ENCODE results near the gene WNT7A.

DNA sequence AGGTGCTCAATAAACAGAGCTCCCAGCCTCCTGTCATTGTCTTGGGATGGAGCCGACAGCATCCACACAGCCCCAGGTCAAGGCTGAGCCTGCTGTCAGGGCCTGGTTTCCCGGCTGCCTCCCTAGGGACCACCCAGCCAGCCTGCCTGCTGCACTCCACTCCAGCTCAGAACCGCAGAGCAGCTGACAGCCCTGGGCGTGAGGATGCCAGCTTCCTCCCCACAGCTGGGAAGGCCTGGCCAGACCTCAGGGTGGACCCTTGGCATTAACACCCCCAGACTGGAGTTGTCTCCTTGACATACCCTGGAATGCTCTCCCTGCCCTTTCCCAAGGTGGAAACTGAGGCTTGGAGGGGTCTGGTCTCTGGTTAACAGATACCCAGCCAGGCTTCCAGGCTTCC lies 112.0 kb downstream of the WNT7A start:
- TF ChIP-seq, protein P1, sequence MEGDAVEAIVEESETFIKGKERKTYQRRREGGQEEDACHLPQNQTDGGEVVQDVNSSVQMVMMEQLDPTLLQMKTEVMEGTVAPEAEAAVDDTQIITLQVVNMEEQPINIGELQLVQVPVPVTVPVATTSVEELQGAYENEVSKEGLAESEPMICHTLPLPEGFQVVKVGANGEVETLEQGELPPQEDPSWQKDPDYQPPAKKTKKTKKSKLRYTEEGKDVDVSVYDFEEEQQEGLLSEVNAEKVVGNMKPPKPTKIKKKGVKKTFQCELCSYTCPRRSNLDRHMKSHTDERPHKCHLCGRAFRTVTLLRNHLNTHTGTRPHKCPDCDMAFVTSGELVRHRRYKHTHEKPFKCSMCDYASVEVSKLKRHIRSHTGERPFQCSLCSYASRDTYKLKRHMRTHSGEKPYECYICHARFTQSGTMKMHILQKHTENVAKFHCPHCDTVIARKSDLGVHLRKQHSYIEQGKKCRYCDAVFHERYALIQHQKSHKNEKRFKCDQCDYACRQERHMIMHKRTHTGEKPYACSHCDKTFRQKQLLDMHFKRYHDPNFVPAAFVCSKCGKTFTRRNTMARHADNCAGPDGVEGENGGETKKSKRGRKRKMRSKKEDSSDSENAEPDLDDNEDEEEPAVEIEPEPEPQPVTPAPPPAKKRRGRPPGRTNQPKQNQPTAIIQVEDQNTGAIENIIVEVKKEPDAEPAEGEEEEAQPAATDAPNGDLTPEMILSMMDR (IDR thresholded peaks at IDR 0.05), result no peak
- TF ChIP-seq POLR2A (IDR thresholded peaks at IDR 0.05), result no peak

Data from esophagus squamous epithelium (tissue), 4 donors.